Measurements from ENCODE around the gene USP17L21.
"Not testable (repeated sequence)": the region's sequence is repeated elsewhere in the genome, so short reads cannot be mapped to it uniquely, and the experiment has no call there.

Gene USP17L21, protein sequence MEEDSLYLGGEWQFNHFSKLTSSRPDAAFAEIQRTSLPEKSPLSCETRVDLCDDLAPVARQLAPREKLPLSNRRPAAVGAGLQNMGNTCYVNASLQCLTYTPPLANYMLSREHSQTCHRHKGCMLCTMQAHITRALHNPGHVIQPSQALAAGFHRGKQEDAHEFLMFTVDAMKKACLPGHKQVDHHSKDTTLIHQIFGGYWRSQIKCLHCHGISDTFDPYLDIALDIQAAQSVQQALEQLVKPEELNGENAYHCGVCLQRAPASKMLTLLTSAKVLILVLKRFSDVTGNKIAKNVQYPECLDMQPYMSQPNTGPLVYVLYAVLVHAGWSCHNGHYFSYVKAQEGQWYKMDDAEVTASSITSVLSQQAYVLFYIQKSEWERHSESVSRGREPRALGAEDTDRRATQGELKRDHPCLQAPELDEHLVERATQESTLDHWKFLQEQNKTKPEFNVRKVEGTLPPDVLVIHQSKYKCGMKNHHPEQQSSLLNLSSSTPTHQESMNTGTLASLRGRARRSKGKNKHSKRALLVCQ

GRCh38 chr4:9262572-9262971 lies at the start of gene USP17L21:
Gene USP17L21, plus strand, starts transcription at chr4:9262872. Its CDS starts 0 bp downstream, at chr4:9262872.
- not testable (repeated sequence) for DNase-seq

DNA sequence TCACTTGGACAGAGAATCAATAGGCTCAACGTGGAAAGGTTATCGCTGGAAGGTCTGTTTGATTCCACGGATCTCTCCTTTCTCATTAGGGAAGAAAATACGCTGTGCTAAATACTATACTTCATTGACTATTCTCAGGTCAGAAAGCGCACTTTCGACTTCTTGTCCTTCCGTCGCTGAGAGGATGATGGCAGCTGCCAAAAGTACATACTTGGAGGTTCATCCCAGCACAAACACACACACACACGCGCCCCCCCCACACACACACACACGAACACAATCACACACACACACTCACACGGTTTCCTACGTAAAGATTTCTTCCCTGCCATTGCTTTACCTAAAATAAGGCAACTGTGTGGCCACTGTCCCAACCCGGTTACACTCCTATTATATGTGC lies 48.0 kb upstream of the USP17L21 start:
- not testable (repeated sequence) for DNase-seq

DNA sequence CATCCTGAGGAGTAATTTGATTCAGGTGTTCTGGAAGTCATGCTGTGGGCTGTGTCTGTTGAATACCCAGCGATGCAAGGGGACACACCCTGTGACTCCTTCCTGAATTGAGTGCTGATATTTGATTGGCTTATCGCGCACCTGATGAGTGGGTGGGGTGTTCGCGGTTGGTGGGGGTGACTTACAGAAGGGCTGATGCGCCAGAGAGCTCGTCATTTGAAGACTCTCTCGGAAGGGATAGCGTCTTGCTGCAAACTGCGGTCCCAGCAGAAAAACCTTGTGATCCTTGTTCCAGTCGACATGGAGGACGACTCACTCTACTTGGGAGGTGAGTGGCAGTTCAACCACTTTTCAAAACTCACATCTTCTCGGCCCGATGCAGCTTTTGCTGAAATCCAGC lies 47.6 kb upstream of the USP17L21 start, which contains the start of gene USP17L11:
USP17L11 (plus strand) TSS at position 301 of the 400 bp plus-strand sequence; CDS start at position 301, 0 bp downstream.
- not testable (repeated sequence) for DNase-seq

GRCh38 chr4:9219852-9220251 lies 42.8 kb upstream of the USP17L21 start, which contains the start of gene USP17L12:
Gene USP17L12, plus strand, starts transcription at chr4:9220152. Its CDS starts 0 bp downstream, at chr4:9220152.
- DNase-seq, result not testable (repeated sequence)

- DNase-seq, result not testable (repeated sequence)
Observed at GRCh38 chr4:9224596-9224995, 38.1 kb upstream of the USP17L21 start, which contains the start of gene USP17L13. Gene USP17L13, plus strand, starts transcription at chr4:9224896. Its CDS starts 0 bp downstream, at chr4:9224896.

DNA sequence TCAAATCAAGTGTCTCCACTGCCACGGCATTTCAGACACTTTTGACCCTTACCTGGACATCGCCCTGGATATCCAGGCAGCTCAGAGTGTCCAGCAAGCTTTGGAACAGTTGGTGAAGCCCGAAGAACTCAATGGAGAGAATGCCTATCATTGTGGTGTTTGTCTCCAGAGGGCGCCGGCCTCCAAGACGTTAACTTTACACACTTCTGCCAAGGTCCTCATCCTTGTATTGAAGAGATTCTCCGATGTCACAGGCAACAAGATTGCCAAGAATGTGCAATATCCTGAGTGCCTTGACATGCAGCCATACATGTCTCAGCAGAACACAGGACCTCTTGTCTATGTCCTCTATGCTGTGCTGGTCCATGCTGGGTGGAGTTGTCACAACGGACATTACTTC lies 32.4 kb upstream of the USP17L21 start:
- not testable (repeated sequence) for DNase-seq

DNA sequence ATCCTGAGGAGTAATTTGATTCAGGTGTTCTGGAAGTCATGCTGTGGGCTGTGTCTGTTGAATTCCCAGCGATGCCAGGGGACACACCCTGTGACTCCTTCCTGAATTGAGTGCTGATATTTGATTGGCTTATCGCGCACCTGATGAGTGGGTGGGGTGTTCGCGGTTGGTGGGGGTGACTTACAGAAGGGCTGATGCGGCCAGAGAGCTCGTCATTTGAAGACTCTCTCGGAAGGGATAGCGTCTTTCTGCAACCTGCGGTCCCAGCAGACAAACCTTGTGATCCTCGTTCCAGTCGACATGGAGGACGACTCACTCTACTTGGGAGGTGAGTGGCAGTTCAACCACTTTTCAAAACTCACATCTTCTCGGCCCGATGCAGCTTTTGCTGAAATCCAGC lies 28.6 kb upstream of the USP17L21 start, which contains the start of gene USP17L15:
USP17L15 (plus strand) TSS at position 301 of the 400 bp plus-strand sequence; CDS start at position 301, 0 bp downstream.
- DNase-seq, result not testable (repeated sequence)

DNA sequence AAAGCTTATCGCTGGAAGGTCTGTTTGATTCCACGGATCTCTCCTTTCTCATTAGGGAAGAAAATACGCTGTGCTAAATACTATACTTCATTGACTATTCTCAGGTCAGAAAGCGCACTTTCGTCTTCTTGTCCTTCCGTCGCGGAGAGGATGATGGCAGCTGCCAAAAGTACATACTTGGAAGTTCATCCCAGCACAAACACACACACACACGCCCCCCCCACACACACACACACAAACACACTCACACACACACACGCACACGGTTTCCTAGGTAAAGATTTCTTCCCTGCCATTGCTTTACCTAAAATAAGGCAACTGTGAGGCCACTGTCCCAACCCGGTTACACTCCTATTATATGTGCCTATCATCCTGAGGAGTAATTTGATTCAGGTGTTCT lies 24.2 kb upstream of the USP17L21 start:
- DNase-seq, result not testable (repeated sequence)

DNA sequence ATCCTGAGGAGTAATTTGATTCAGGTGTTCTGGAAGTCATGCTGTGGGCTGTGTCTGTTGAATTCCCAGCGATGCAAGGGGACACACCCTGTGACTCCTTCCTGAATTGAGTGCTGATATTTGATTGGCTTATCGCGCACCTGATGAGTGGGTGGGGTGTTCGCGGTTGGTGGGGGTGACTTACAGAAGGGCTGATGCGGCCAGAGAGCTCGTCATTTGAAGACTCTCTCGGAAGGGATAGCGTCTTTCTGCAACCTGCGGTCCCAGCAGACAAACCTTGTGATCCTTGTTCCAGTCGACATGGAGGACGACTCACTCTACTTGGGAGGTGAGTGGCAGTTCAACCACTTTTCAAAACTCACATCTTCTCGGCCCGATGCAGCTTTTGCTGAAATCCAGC lies 19.1 kb upstream of the USP17L21 start, which contains the start of gene USP17L17:
USP17L17 (plus strand) TSS at position 301 of the 400 bp plus-strand sequence; CDS start at position 301, 0 bp downstream.
- not testable (repeated sequence) for DNase-seq

DNA sequence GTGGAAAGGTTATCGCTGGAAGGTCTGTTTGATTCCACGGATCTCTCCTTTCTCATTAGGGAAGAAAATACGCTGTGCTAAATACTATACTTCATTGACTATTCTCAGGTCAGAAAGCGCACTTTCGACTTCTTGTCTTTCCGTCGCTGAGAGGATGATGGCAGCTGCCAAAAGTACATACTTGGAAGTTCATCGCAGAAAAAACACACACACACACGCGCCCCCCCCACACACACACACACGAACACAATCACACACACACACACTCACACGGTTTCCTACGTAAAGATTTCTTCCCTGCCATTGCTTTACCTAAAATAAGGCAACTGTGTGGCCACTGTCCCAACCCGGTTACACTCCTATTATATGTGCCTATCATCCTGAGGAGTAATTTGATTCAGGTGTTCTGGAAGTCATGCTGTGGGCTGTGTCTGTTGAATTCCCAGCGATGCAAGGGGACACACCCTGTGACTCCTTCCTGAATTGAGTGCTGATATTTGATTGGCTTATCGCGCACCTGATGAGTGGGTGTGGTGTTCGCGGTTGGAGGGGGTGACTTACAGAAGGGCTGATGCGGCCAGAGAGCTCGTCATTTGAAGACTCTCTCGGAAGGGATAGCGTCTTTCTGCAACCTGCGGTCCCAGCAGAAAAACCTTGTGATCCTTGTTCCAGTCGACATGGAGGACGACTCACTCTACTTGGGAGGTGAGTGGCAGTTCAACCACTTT lies 14.6 kb upstream of the USP17L21 start, which contains the start of gene USP17L18:
USP17L18 (plus strand) TSS at position 678 of the 728 bp plus-strand sequence; CDS start at position 678, 0 bp downstream.
- not testable (repeated sequence) for DNase-seq

GRCh38 chr4:9253078-9253477 lies 9.6 kb upstream of the USP17L21 start, which contains the start of gene USP17L19:
Gene USP17L19, plus strand, starts transcription at chr4:9253378. Its CDS starts 0 bp downstream, at chr4:9253378.
- DNase-seq, result not testable (repeated sequence)

DNA sequence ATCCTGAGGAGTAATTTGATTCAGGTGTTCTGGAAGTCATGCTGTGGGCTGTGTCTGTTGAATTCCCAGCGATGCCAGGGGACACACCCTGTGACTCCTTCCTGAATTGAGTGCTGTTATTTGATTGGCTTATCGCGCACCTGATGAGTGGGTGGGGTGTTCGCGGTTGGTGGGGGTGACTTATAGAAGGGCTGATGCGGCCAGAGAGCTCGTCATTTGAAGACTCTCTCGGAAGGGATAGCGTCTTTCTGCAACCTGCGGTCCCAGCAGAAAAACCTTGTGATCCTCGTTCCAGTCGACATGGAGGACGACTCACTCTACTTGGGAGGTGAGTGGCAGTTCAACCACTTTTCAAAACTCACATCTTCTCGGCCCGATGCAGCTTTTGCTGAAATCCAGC lies 4.8 kb upstream of the USP17L21 start, which contains the start of gene USP17L20:
USP17L20 (plus strand) TSS at position 301 of the 400 bp plus-strand sequence; CDS start at position 301, 0 bp downstream.
- DNase-seq, result not testable (repeated sequence)

GRCh38 chr4:9267319-9267718 lies 4.6 kb downstream of the USP17L21 start, which contains the start of gene USP17L22:
Gene USP17L22, plus strand, starts transcription at chr4:9267619. Its CDS starts 0 bp downstream, at chr4:9267619.
- DNase-seq, result not testable (repeated sequence)

- DNase-seq, result not testable (repeated sequence)
Observed at GRCh38 chr4:9271719-9272118, 9.0 kb downstream of the USP17L21 start.

Data from NCI-H2227 treated with DMSO at 0.1 percent for 48 hours (cell line).